Spleen (tissue), 11 donors: ENCODE data around the gene PRKCE. TPM values are rescaled to one million over a fixed set of nuclear protein-coding genes. Genes with fewer than 3 reads are reported as not detected.
A peak's percentile ranks its signal among the peaks of the same experiment; 100 is the strongest.

Experiments
- DNase-seq: peaks from one replicate; pipeline ENCODE4 v3.0.0-alpha.2; 2020
- H3K27ac ChIP-seq, 8 donors: fragments of 200-600 bp; sonication (generic) in 7 of 8; 1 replicate in 4 of 8; 2 replicates in 4 of 8; pipeline versions ENCODE4 v1.5.0 to v1.8.0; 2016 to 2021; ENCODE audit warnings: inconsistent platforms in 4 of 8, mild to moderate bottlenecking in 4 of 8, moderate library complexity in 1 of 8
- H3K27me3 ChIP-seq, 7 donors: fragments of 200-600 bp; sonication (generic) in 6 of 7; replicated peaks in 1 of 7; 1 replicate in 4 of 7; 2 replicates in 3 of 7; pipeline versions ENCODE4 v1.5.0 to v1.8.0; 2016 to 2021; ENCODE audit warnings: inconsistent platforms in 3 of 7, mild to moderate bottlenecking in 1 of 7
- H3K36me3 ChIP-seq, 6 donors: fragments of 200-600 bp; sonication (generic) in 5 of 6; 1 replicate in 4 of 6; 2 replicates in 2 of 6; pipeline versions ENCODE4 v1.5.0 to v1.8.0; 2016 to 2021; ENCODE audit warnings: inconsistent platforms in 2 of 6
- H3K4me1 ChIP-seq, 6 donors: fragments of 200-600 bp; sonication (generic) in 5 of 6; 1 replicate in 3 of 6; 2 replicates in 3 of 6; pipeline versions ENCODE4 v1.5.0 to v1.8.0; 2016 to 2021; ENCODE audit warnings: inconsistent platforms in 3 of 6
- H3K4me3 ChIP-seq, 8 donors: fragments of 200-600 bp; sonication (generic) in 7 of 8; 1 replicate in 4 of 8; 2 replicates in 4 of 8; pipeline versions ENCODE4 v1.5.0 to v1.8.0; 2016 to 2021; ENCODE audit warnings: inconsistent platforms in 4 of 8, mild to moderate bottlenecking in 4 of 8, moderate library complexity in 2 of 8
- H3K9me3 ChIP-seq, 8 donors: fragments of 200-600 bp; sonication (generic) in 7 of 8; 1 replicate in 4 of 8; 2 replicates in 4 of 8; pipeline versions ENCODE4 v1.5.0 to v1.8.0; 2016 to 2021; ENCODE audit warnings: inconsistent platforms in 4 of 8
- CTCF ChIP-seq, 11 experiments: fragments of 200-600 bp in 7 of 11; fragments of 450-650 bp in 4 of 11; sonication (generic) in 4 of 11; IDR thresholded peaks in 8 of 11; conservative IDR thresholded peaks in 3 of 11; 1 replicate in 7 of 11; 2 replicates in 4 of 11; pipeline versions ENCODE4 v1.4.0 to v1.8.0; 2016 to 2021; ENCODE audit warnings: antibody characterized with exemption in 11 of 11, inconsistent platforms in 4 of 11, mild to moderate bottlenecking in 1 of 11
- POLR2A ChIP-seq, 3 donors: fragments of 450-650 bp; IDR thresholded peaks; one replicate each; pipeline ENCODE4 v1.5.1; 2017; ENCODE audit warnings: antibody characterized with exemption in 3 of 3, mild to moderate bottlenecking in 1 of 3
- POLR2AphosphoS5 ChIP-seq, 3 donors: sonication (generic); formaldehyde crosslinking; IDR thresholded peaks; one replicate each; pipeline ENCODE4 v1.5.1; 2017; ENCODE audit warnings: antibody characterized with exemption in 3 of 3
- WGBS, 5 donors: extraction: QIAGEN DNeasy Blood & Tissue Kit in 3 of 5; methylation state at CpG; one replicate each; pipeline versions ENCODE4 v1.1.5 to v1.1.7; 2013 to 2018; 5-methylcytosine and 5-hydroxymethylcytosine counted together
- intact Hi-C: fragments of 100-400 bp; cut with DNase I; formaldehyde crosslinking; loops from one replicate; pipeline ENCODE4 v1.15.0; 2023; ENCODE audit warnings: low total_unique reads
- polyA plus RNA-seq, 3 donors: library from polyadenylated mRNA; stranded (reverse); fragments of 200-250 nt; gene quantifications; one replicate each; pipeline ENCODE4 v1.2.1, GENCODE V29; 2013
- total RNA-seq, 7 donors: library from RNA; depleted of rRNA in 3 of 7; stranded (reverse); fragments of >200 nt in 3 of 7; fragmentation: NEBNext Ultra II Directional in 4 of 7; extraction: Animal tissue kit (Norgen Biotek cat#: 25700) in 4 of 7; gene quantifications; one replicate each; pipeline versions ENCODE4 v1.1.0 to v1.2.1, GENCODE V29; 2016 to 2021
- donor health status: healthy with polysubstance abuse.
- donor health status: DM: no; HTN: no; CAD: no; lungs with moderate emphysema.
- donor health status: DM: no; HTN: no; CAD: no.
- donor health status: Bipolar disorder and iron deficiency.
- donor health status: healthy.
- donor health status: DM: no; HTN: no; CAD: no.
- donor health status: DM: yes; HTN: yes; CAD: no.

Gene PRKCE
- total and polyA plus RNA-seq, 10 donors, result 2.5 to 43.6 (median 18.8) TPM

DNA sequence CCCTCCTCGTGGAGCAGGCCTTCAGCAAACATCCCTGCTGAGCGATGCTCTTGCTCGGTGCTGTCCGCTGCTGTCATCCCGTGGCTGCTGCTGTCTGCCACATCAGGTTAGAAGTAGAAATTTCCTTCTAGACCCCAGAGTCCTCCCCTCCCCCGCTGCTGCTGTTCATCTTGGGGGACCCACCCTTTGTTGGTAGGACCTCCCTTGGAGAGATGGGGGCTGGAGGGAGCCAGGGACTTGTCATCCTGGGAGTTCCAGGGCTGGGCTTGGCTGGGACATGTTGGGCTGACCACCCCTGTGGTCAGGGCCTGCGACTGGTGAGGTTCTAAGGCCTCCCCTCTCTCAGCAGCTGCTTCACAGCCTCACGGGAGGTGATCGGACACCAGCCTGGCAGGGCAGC lies 122.4 kb downstream of the PRKCE start:
- Histone ChIP-seq H3K9me3 (no peaks in the 10 kb centered on the region), H3K4me1 (peaks cover 4 to 69% (median 26%) of the 10 kb centered on the region in 6 donors), H3K36me3 (no peaks in the 10 kb centered on the region), H3K4me3 (no peak overlapping the region), H3K27me3 (no peaks in the 10 kb centered on the region), H3K27ac (no peak overlapping the region)
- no peak for TF ChIP-seq CTCF (IDR thresholded peaks at IDR 0.05 in 8 of 11, conservative IDR thresholded peaks at IDR 0.05 in 3 of 11)
- TF ChIP-seq POLR2AphosphoS5 (IDR thresholded peaks at IDR 0.05), result no peak
- TF ChIP-seq POLR2A (IDR thresholded peaks at IDR 0.05), result no peak
- intact Hi-C loops, result loop anchor here (10.0 kb wide), 1 partner anchor 161 kb away; no protein-coding TSS in a partner anchor
- no peak for DNase-seq
- WGBS, 5 donors, result 85 to 98% (median 92%) methylated on average over 8 to 9 of the region's 9 CpGs

DNA sequence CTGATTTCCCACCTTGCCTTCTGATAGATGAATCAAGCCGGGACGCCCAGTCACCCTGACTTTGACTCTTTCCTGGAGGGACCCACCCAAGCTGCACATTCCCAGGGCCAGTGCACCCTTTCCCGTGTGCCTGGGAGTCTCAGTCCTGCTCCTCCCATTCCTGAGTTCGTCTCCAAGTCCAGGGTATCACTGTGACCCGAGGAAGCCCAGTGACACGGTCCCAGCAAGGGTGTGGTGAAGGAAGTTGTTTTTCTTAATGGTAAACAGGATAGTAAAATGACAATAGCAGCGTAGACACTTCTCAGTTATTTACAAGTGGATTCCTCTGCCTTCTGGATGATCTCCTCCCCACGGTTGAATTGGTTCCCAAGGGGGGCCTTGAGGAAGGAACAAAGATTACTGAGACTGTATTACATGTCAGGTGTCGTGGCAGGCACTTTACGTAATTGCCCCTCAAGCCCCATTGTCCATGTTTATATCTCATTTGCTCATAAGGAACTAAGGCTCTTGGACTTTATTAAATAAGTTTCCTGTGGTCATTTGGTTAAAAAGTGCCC lies 123.3 kb downstream of the PRKCE start:
- H3K27ac ChIP-seq, result peak overlapping the region in 1 of 8 donors; percentile 16
- intact Hi-C loops, result loop anchor here (5.0 to 10.0 kb wide), 2 partner anchors 132 to 160 kb away; no protein-coding TSS in a partner anchor
- no peaks in the 10 kb centered on the region for H3K36me3 ChIP-seq
- no peak overlapping the region for H3K4me3 ChIP-seq
- 45 to 66% (median 60%) methylated on average over 10 of the region's 10 CpGs for WGBS, 5 donors
- TF ChIP-seq POLR2AphosphoS5 (IDR thresholded peaks at IDR 0.05), result no peak
- TF ChIP-seq POLR2A (IDR thresholded peaks at IDR 0.05), result no peak
- no peak for TF ChIP-seq CTCF (IDR thresholded peaks at IDR 0.05 in 8 of 11, conservative IDR thresholded peaks at IDR 0.05 in 3 of 11)
- DNase-seq, result no peak
- no peaks in the 10 kb centered on the region for H3K27me3 ChIP-seq
- H3K4me1 ChIP-seq, result peaks cover 4 to 65% (median 25%) of the 10 kb centered on the region in 6 donors
- no peaks in the 10 kb centered on the region for H3K9me3 ChIP-seq

- Histone ChIP-seq H3K27ac (no peak overlapping the region), H3K4me1 (peaks cover 4 to 65% (median 20%) of the 10 kb centered on the region in 6 donors), H3K36me3 (no peaks in the 10 kb centered on the region), H3K27me3 (no peaks in the 10 kb centered on the region), H3K9me3 (no peaks in the 10 kb centered on the region), H3K4me3 (no peak overlapping the region)
- no peak for DNase-seq
- intact Hi-C loops, result loop anchor here (5.0 to 10.0 kb wide), 2 partner anchors 134 to 158 kb away; no protein-coding TSS in a partner anchor
- 55 to 71% (median 61%) methylated on average over 7 of the region's 7 CpGs for WGBS, 5 donors
- TF ChIP-seq POLR2AphosphoS5 (IDR thresholded peaks at IDR 0.05) (no peak), CTCF (IDR thresholded peaks at IDR 0.05 in 8 of 11, conservative IDR thresholded peaks at IDR 0.05 in 3 of 11) (no peak), POLR2A (IDR thresholded peaks at IDR 0.05) (no peak)
These were observed 124.9 kb downstream of the PRKCE start for GRCh38 chr2:45776160-45776955.
